HEK293T (cell line): ENCODE measurements around the gene LRRN3.

ENCODE experiments used
- CTCF ChIA-PET: fragments of 350-600 bp; formaldehyde crosslinking; extraction: SDS; loops from one replicate; lab custom pipeline; 2021; ENCODE audit warnings: antibody characterized with exemption, inconsistent platforms; lab: Yijun Ruan, JAX
- POLR2A ChIA-PET: fragments of 350-600 bp; formaldehyde crosslinking; extraction: SDS; loops from one replicate; lab custom pipeline; 2020; ENCODE audit warnings: antibody characterized with exemption, inconsistent platforms; lab: Yijun Ruan, JAX
- DNase-seq: peaks from one replicate; pipeline ENCODE4 v3.0.0; 2012; ENCODE audit warnings: mixed read lengths; ENCODE audit errors: extremely low spot score
- ARNT ChIP-seq: fragments of 450-650 bp; IDR thresholded peaks from 2 replicates; pipeline ENCODE4 v1.6.1; 2017; ENCODE audit warnings: mild to moderate bottlenecking
- BHLHE40 ChIP-seq: fragments of 450-650 bp; IDR thresholded peaks from 2 replicates; pipeline ENCODE4 v1.6.1; 2016; ENCODE audit warnings: mild to moderate bottlenecking, moderate library complexity, borderline replicate concordance
- CTBP1 ChIP-seq: fragments of 450-650 bp; IDR thresholded peaks from 2 replicates; pipeline ENCODE4 v1.6.1; 2016; ENCODE audit warnings: borderline replicate concordance
- ELF4 ChIP-seq: fragments of 450-650 bp; IDR thresholded peaks from 2 replicates; pipeline ENCODE4 v1.6.1; 2017; ENCODE audit warnings: antibody characterized with exemption
- FOXA1 ChIP-seq: fragments of 450-650 bp; IDR thresholded peaks from 2 replicates; pipeline ENCODE4 v1.6.1; 2016; ENCODE audit warnings: mild to moderate bottlenecking
- FOXK2 ChIP-seq: fragments of 450-650 bp; IDR thresholded peaks from 2 replicates; pipeline ENCODE4 v1.6.1; 2016; ENCODE audit warnings: mild to moderate bottlenecking
- FOXM1 ChIP-seq: fragments of 450-650 bp; IDR thresholded peaks from 2 replicates; pipeline ENCODE4 v1.6.1; 2017; ENCODE audit warnings: mild to moderate bottlenecking, borderline replicate concordance
- HDGF ChIP-seq: fragments of 450-650 bp; IDR thresholded peaks from 2 replicates; pipeline ENCODE4 v1.6.1; 2017; ENCODE audit warnings: antibody characterized with exemption, borderline replicate concordance
- L3MBTL2 ChIP-seq: fragments of 450-650 bp; conservative IDR thresholded peaks from 2 replicates; pipeline ENCODE4 v1.6.1; 2016; ENCODE audit warnings: mild to moderate bottlenecking
- LEF1 ChIP-seq: fragments of 450-650 bp; IDR thresholded peaks from 2 replicates; pipeline ENCODE4 v1.6.1; 2017; ENCODE audit warnings: mild to moderate bottlenecking, borderline replicate concordance
- NFRKB ChIP-seq: fragments of 450-650 bp; IDR thresholded peaks from 2 replicates; pipeline ENCODE4 v1.6.1; 2016; ENCODE audit warnings: mild to moderate bottlenecking, moderate library complexity
- PKNOX1 ChIP-seq: fragments of 450-650 bp; IDR thresholded peaks from 2 replicates; pipeline ENCODE4 v1.6.1; 2016
- SP1 ChIP-seq: fragments of 450-650 bp; IDR thresholded peaks from 2 replicates; pipeline ENCODE4 v1.6.1; 2017
- SUZ12 ChIP-seq: fragments of 450-650 bp; IDR thresholded peaks from 2 replicates; pipeline ENCODE4 v1.6.1; 2016; ENCODE audit warnings: mild to moderate bottlenecking
- TARDBP ChIP-seq: fragments of 450-650 bp; IDR thresholded peaks from 2 replicates; pipeline ENCODE4 v1.6.1; 2016

Gene LRRN3

GRCh38 chr7:111098926-111099250 is 8.0 kb downstream of the LRRN3 start:
- CTCF ChIA-PET = interaction anchor here (0.6 to 1.1 kb wide), 4 partner anchors 20 to 472 kb away, joined by 3 to 4 read pairs (median 3); no protein-coding TSS in a partner anchor
- DNase-seq = no peak
- TF ChIP-seq NFRKB = no peak
- TF ChIP-seq LEF1 = no peak
- TF ChIP-seq PKNOX1 = no peak
- no peak for TF ChIP-seq FOXK2
- TF ChIP-seq L3MBTL2 = no peak
- TF ChIP-seq HDGF = no peak
- POLR2A ChIA-PET = no interaction called here

GRCh38 chr7:111101856-111102646 is 11.1 kb downstream of the LRRN3 start:
- TF ChIP-seq NFRKB (no peak), FOXM1 (no peak), LEF1 (no peak), BHLHE40 (no peak), L3MBTL2 (no peak), HDGF (no peak), FOXA1 (no peak), CTBP1 (no peak), SUZ12 (no peak), PKNOX1 (no peak)
- POLR2A ChIA-PET = no interaction called here
- CTCF ChIA-PET = no interaction called here
- no peak for DNase-seq

GRCh38 chr7:111103136-111103535 is 12.2 kb downstream of the LRRN3 start:
- ChIA-PET POLR2A (no interaction called here), CTCF (no interaction called here)
- no peak for DNase-seq
- TF ChIP-seq FOXK2 (no peak), FOXA1 (no peak), CTBP1 (no peak), ARNT (no peak), LEF1 (no peak), L3MBTL2 (no peak), PKNOX1 (no peak), SP1 (no peak)

GRCh38 chr7:111103678-111104274 is 12.8 kb downstream of the LRRN3 start:
- POLR2A ChIA-PET = no interaction called here
- TF ChIP-seq LEF1 = no peak
- no peak for TF ChIP-seq ELF4
- no peak for TF ChIP-seq FOXK2
- TF ChIP-seq FOXA1 = no peak
- TF ChIP-seq BHLHE40 = no peak
- no peak for TF ChIP-seq SP1
- TF ChIP-seq HDGF = no peak
- TF ChIP-seq NFRKB = no peak
- no peak for TF ChIP-seq L3MBTL2
- no peak for TF ChIP-seq TARDBP
- TF ChIP-seq SUZ12 = no peak
- no peak for TF ChIP-seq ARNT
- no peak for TF ChIP-seq FOXM1
- CTCF ChIA-PET = no interaction called here
- DNase-seq = no peak

- no peak for DNase-seq
- POLR2A ChIA-PET = no interaction called here
Observed at GRCh38 chr7:111104710-111105109, 13.8 kb downstream of the LRRN3 start.

More at GRCh38 chr7:111104710-111105109, 13.8 kb downstream of the LRRN3 start:
- TF ChIP-seq SP1 (no peak), CTBP1 (no peak), TARDBP (no peak), HDGF (no peak), ELF4 (no peak), FOXK2 (no peak), LEF1 (no peak), L3MBTL2 (no peak), BHLHE40 (no peak), SUZ12 (no peak), FOXA1 (no peak), PKNOX1 (no peak)
- CTCF ChIA-PET = no interaction called here
